Measurements from ENCODE around the gene TMEM98. TPM values are rescaled to one million over a fixed set of nuclear protein-coding genes. Genes with fewer than 3 reads are reported as not detected.
"Not testable (repeated sequence)": the region's sequence is repeated elsewhere in the genome, so short reads cannot be mapped to it uniquely, and the experiment has no call there.

TMEM98 gene
- total RNA-seq, 1 donor from 2014 or later, result 50.6 TPM

DNA sequence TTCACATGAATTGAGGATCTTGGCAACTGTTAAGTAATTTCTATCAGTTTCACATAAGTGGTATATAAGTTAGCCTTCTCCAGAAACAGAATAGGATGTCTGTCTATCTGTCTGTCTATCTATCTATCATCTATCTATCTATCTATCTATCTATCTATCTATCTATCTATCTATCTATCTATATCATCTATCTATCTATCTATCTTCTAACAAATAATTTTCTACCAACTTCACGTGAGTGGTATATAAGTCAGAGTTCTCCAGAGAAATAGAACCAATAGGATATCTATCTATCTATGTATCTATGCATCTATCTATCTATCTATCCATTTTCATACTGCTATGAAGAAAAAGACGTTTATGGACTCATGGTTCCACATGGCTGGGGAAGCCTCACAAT lies 52.3 kb downstream of the TMEM98 start:
- no peak overlapping the region for H3K27ac ChIP-seq
- no peaks in the 10 kb centered on the region for H3K4me1 ChIP-seq
- H3K27me3 ChIP-seq, result no peaks in the 10 kb centered on the region
- intact Hi-C loops (cut with DNase I), result no loop called here
- DNase-seq (ENCODE audit: low spot score in 2 of 2), result no peak
- no peaks in the 10 kb centered on the region for H3K36me3 ChIP-seq
- TF ChIP-seq, protein P1, sequence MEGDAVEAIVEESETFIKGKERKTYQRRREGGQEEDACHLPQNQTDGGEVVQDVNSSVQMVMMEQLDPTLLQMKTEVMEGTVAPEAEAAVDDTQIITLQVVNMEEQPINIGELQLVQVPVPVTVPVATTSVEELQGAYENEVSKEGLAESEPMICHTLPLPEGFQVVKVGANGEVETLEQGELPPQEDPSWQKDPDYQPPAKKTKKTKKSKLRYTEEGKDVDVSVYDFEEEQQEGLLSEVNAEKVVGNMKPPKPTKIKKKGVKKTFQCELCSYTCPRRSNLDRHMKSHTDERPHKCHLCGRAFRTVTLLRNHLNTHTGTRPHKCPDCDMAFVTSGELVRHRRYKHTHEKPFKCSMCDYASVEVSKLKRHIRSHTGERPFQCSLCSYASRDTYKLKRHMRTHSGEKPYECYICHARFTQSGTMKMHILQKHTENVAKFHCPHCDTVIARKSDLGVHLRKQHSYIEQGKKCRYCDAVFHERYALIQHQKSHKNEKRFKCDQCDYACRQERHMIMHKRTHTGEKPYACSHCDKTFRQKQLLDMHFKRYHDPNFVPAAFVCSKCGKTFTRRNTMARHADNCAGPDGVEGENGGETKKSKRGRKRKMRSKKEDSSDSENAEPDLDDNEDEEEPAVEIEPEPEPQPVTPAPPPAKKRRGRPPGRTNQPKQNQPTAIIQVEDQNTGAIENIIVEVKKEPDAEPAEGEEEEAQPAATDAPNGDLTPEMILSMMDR (IDR thresholded peaks at IDR 0.05), result no peak
- no peaks in the 10 kb centered on the region for H3K9me3 ChIP-seq
- H3K4me3 ChIP-seq, result no peak overlapping the region

DNA sequence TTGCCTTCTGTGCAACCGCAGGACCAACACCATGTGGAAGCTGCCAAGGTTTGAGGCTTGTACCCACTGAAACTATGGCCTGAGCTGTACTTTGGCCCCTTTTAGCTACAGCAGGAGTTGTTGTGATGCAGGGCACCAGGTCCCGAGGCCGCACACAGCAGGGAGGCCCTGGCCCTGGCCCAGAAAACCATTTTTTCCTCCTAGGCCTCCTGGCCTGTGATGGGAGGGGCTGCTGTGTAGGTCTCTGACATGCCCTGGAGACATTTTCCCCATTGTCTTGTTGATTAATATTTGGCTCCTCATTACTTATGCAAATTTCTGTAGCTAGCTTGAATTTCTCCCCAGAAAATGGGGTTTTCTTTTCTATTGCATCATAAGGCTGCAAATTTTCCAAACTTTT lies 53.7 kb downstream of the TMEM98 start:
- H3K27me3 ChIP-seq; intact Hi-C loops (cut with DNase I); DNase-seq (ENCODE audit: low spot score in 2 of 2); H3K4me1 ChIP-seq; H3K4me3 ChIP-seq; H3K27ac ChIP-seq; H3K9me3 ChIP-seq; H3K36me3 ChIP-seq: not testable (repeated sequence)

DNA sequence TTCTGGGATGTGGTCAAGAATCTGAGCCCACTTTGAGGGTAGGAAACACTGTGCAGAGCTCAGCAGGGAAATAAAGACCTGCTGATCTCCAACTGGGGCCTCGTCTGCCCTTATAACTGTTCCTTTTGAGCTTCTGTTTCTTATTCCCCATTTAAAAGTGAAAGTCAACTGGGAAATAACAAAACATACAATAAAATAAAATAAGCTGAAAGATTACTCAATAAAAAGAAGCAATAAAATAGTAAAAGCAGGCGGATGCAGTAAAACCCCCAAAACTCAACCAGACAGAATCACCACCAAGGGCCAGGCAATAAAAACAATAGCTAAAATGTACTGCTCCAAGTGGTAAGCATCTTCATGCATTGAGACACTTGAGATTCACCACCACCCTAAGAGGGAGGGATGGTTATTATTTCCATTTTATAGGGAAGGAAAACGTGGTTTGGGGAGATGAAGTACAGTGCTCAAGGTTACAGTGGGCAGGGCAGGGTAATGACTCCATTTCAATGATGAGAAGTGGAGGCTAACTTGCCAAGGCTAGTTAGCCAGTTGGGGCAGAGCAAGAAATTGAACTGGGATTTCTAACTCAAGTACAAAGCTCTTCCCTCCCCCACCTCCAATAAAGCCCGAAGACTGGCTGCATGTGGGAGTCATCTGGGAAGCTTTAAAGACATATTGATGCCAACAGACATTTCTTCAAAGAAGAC lies 57.2 kb downstream of the TMEM98 start:
- intact Hi-C loops (cut with DNase I), result no loop called here
- TF ChIP-seq, protein P1 (IDR thresholded peaks at IDR 0.05), result no peak

DNA sequence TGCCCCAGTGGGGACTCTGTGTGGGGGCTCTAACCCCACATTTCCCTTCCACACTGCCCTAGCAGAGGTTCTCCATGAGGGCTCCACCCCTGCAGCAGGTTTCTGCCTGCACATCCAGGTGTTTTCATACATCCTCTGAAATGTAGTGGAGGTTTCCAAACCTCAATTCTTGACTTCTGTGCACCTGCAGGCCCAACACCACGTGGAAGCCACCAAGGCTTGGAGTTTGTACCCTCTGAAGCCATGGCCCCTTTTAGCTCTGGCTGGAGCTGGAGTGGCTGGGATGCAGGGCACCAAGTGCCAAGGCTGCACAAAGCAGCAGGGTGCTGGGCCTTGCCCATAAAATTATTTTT lies 59.5 kb downstream of the TMEM98 start:
- H3K4me3 ChIP-seq; DNase-seq (ENCODE audit: low spot score in 2 of 2); intact Hi-C loops (cut with DNase I); H3K27ac ChIP-seq; H3K4me1 ChIP-seq; H3K27me3 ChIP-seq; H3K36me3 ChIP-seq; H3K9me3 ChIP-seq: not testable (repeated sequence)

More for the DNA sequence above, 57.2 kb downstream of the TMEM98 start:
- H3K4me1 ChIP-seq, result no peaks in the 10 kb centered on the region
- H3K9me3 ChIP-seq, result peaks cover 0 to 4% of the 10 kb centered on the region in 2 donors
- no peak overlapping the region for H3K4me3 ChIP-seq
- H3K27ac ChIP-seq, result no peak overlapping the region
- no peak for DNase-seq (ENCODE audit: low spot score in 2 of 2)
- no peaks in the 10 kb centered on the region for H3K27me3 ChIP-seq
- no peaks in the 10 kb centered on the region for H3K36me3 ChIP-seq

DNA sequence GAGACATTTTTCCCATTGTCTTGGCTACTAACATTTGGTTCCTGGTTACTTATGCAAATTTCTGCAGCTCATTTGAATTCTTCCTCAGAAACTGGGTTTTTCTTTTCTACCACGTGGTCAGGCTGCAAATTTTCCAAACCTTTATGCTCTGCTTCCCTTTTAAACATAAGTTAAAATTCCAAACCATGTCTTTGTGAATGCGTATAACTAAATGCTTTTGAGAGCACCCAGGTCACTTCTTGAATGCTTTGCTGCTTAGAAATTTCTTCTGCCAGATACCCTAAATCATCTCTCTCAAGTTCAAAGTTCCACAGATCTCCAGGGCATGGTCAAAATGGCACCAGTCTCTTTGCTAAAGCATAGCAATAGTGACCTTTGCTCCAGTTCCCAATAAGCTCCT lies 59.9 kb downstream of the TMEM98 start:
- H3K4me3 ChIP-seq; intact Hi-C loops (cut with DNase I); H3K36me3 ChIP-seq: not testable (repeated sequence)

DNA sequence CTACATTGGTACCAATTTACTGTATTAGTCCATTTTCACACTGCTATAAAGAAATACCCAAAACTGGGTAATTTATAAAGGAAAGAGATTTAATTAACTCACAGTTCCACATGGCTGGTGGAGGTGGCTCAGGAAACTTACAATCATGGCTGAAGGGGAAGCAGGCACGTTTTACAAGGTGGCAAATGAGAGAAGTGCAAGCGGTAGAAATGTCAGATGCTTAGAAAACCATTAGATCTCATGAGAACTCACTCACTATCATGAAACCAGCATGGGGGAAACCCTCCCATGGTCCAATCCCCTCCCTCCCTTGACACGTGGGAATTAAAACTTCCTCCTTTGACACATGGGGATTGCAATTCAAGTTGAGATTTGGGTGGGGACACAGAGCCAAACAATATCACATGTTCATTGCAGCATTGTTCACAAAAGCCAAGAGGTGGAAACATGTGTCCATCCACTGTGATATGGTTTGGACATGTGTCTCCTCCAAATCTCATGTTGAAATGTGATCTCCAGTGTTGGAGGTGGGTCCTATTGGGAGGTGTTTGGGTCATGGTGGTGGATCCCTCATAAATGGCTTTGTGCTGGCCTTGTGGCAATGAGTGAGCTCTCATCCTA lies 60.6 kb downstream of the TMEM98 start:
- H3K9me3 ChIP-seq, result peaks cover 0 to 4% of the 10 kb centered on the region in 2 donors
- no peaks in the 10 kb centered on the region for H3K4me1 ChIP-seq
- DNase-seq (ENCODE audit: low spot score in 2 of 2), result no peak
- no peaks in the 10 kb centered on the region for H3K36me3 ChIP-seq
- H3K4me3 ChIP-seq, result no peak overlapping the region
- TF ChIP-seq, protein P1 (IDR thresholded peaks at IDR 0.05), result no peak
- intact Hi-C loops (cut with DNase I), result no loop called here
- H3K27me3 ChIP-seq, result no peaks in the 10 kb centered on the region
- no peak overlapping the region for H3K27ac ChIP-seq

More for the DNA sequence above, 59.9 kb downstream of the TMEM98 start:
- H3K4me1 ChIP-seq; H3K27me3 ChIP-seq; H3K27ac ChIP-seq; DNase-seq (ENCODE audit: low spot score in 2 of 2); H3K9me3 ChIP-seq: not testable (repeated sequence)

DNA sequence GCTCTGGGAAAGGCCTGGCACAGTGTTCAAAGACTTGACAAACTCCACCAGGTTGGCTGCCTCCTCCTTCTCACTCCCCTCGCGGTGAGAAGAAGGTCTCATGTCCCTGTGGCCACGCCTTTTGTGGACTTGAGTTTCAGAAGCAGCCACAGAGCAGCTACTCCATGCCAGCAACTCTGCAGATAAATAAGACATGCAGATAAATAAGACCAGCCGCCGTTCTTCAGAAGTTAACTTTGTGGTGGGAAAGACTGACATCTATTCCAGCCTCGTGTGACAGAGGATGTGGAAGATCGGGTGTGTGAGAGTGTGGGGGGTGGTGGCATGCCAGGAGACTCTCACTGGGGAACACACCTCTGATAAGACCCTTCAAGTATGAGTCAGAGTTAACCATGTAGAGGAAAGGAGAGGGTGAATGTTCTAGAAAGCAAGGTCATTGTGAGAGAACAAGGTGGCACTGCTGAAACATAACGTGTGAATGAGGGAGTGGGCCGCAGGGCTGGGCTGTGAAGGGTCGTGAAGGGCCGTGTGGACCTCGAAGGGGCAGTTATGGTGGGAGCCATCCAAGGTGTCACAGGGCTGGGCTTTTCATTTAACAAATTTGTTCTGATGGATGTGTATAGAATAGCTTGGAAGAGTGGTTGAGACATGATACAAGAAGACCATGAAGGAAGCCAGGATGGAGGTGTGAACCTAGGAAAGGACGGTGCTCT lies 64.5 kb downstream of the TMEM98 start:
- intact Hi-C loops (cut with DNase I), result loop anchor here (10.0 kb wide), 1 partner anchor 508 kb away; the partner anchor contains the start of gene CDK5R1
- Histone ChIP-seq H3K9me3 (peaks cover 0 to 4% of the 10 kb centered on the region in 2 donors), H3K4me3 (no peak overlapping the region), H3K27ac (no peak overlapping the region), H3K4me1 (no peaks in the 10 kb centered on the region), H3K27me3 (no peaks in the 10 kb centered on the region), H3K36me3 (no peaks in the 10 kb centered on the region)
- TF ChIP-seq, protein P1 (IDR thresholded peaks at IDR 0.05), result no peak
- no peak for DNase-seq (ENCODE audit: low spot score in 2 of 2)
